Left renal cortex interstitium (tissue), 4 donors: Measurements from ENCODE around the gene BICRA. TPM values are rescaled to one million over a fixed set of nuclear protein-coding genes. Genes with fewer than 3 reads are reported as not detected.
A peak's percentile ranks its signal among the peaks of the same experiment; 100 is the strongest.

Source experiments
- DNase-seq, 4 donors: peaks; one replicate each; pipeline ENCODE4 v3.0.0-alpha.2; 2013; ENCODE audit warnings: low read depth in 4 of 4, low spot score in 2 of 4, missing footprints in 1 of 4
- polyA plus RNA-seq, 4 donors: library from polyadenylated mRNA; unstranded; fragments of 120-200 nt; gene quantifications; one replicate each; pipeline ENCODE4 v1.2.1, GENCODE V29; 2013; ENCODE audit not compliant: insufficient read length in 4 of 4

BICRA gene
- polyA plus RNA-seq, 4 donors = 8.1 to 21.3 (median 14.9) TPM

GRCh38 chr19:47600246-47601179 lies 8.4 kb upstream of the BICRA start:
- peak; percentile 87 to 98 (median 98) for DNase-seq

- DNase-seq = no peak
Observed at GRCh38 chr19:47601180-47601904, 7.6 kb upstream of the BICRA start.

- DNase-seq = no peak
Observed at GRCh38 chr19:47603706-47604565, 5.0 kb upstream of the BICRA start.

GRCh38 chr19:47607564-47608073 lies 1.3 kb upstream of the BICRA start:
- no peak for DNase-seq

GRCh38 chr19:47608074-47608918 lies 638 bp upstream of the BICRA start:
- peak in 3 of 4 donors; percentile 85 to 91 (median 87) for DNase-seq

- DNase-seq = no peak
Observed at GRCh38 chr19:47609906-47610894, 1.3 kb downstream of the BICRA start.

- DNase-seq = no peak
Observed at GRCh38 chr19:47610902-47611301, 2.0 kb downstream of the BICRA start.

GRCh38 chr19:47613165-47614020 lies 4.5 kb downstream of the BICRA start:
- DNase-seq = peak in 1 of 4 donors; percentile 36

GRCh38 chr19:47614021-47614295 lies 5.0 kb downstream of the BICRA start:
- no peak for DNase-seq

GRCh38 chr19:47614559-47614958 lies 5.6 kb downstream of the BICRA start:
- no peak for DNase-seq

GRCh38 chr19:47615230-47615629 lies 6.3 kb downstream of the BICRA start:
- no peak for DNase-seq

- DNase-seq = no peak
Observed at GRCh38 chr19:47615714-47616113, 6.8 kb downstream of the BICRA start.

GRCh38 chr19:47618771-47619170 lies 9.8 kb downstream of the BICRA start:
- no peak for DNase-seq

GRCh38 chr19:47619763-47620162 lies 10.8 kb downstream of the BICRA start:
- DNase-seq = no peak

- no peak for DNase-seq
Observed at GRCh38 chr19:47623151-47623920, 14.4 kb downstream of the BICRA start.

- DNase-seq = no peak
Observed at GRCh38 chr19:47623921-47624391, 15.0 kb downstream of the BICRA start.

GRCh38 chr19:47625650-47626049 lies 16.7 kb downstream of the BICRA start:
- no peak for DNase-seq
